ENCODE results near the gene ENPP5.

DNA sequence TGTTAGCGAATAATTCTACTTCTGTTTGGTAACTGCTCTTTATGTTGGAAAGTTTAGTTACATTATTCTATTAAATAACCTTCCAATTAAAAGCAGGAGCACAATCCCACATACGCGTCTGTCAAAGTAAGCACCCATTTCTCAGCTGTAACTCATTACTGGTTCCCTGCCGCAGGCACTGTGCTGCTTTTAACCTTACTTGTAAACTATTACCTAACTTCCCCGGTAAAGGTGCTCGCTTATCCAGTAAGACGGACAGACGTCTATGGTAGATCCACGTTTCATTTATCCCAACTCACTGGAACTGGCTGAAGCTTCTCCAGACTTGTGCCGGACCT, 41.5 kb downstream of the ENPP5 start:
- TF ChIP-seq, protein P1, sequence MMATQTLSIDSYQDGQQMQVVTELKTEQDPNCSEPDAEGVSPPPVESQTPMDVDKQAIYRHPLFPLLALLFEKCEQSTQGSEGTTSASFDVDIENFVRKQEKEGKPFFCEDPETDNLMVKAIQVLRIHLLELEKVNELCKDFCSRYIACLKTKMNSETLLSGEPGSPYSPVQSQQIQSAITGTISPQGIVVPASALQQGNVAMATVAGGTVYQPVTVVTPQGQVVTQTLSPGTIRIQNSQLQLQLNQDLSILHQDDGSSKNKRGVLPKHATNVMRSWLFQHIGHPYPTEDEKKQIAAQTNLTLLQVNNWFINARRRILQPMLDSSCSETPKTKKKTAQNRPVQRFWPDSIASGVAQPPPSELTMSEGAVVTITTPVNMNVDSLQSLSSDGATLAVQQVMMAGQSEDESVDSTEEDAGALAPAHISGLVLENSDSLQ (IDR thresholded peaks at IDR 0.05), result no peak
- no peak for TF ChIP-seq ELF4 (IDR thresholded peaks at IDR 0.05)
- no peak for TF ChIP-seq SUZ12 (IDR thresholded peaks at IDR 0.05)
- TF ChIP-seq NFRKB (IDR thresholded peaks at IDR 0.05), result no peak
- TF ChIP-seq LEF1 (IDR thresholded peaks at IDR 0.05; ENCODE audit: borderline replicate concordance), result no peak
- no peak for TF ChIP-seq FOXM1 (IDR thresholded peaks at IDR 0.05; ENCODE audit: borderline replicate concordance)
- TF ChIP-seq BHLHE40 (IDR thresholded peaks at IDR 0.05; ENCODE audit: borderline replicate concordance), result no peak
- no peak for TF ChIP-seq ARNT (IDR thresholded peaks at IDR 0.05)

Data from HEK293T (cell line).